Stomach (tissue), 9 donors: ENCODE measurements around the gene MYO18A. TPM values are rescaled to one million over a fixed set of nuclear protein-coding genes. Genes with fewer than 3 reads are reported as not detected.

ENCODE experiments used
- DNase-seq, 2 donors: peaks; one replicate each; pipeline versions ENCODE4 v3.0.0 to v3.0.0-alpha.2; 2013 to 2019
- H3K27ac ChIP-seq, 5 donors: fragments of 200-600 bp in 4 of 5; sonication (generic) in 4 of 5; one replicate each; pipeline ENCODE4 v1.5.1; 2013 to 2019; ENCODE audit warnings: mild to moderate bottlenecking in 1 of 5, moderate library complexity in 1 of 5
- H3K27me3 ChIP-seq, 3 donors: fragments of 200-600 bp; sonication (generic); one replicate each; pipeline ENCODE4 v1.5.1; 2017 to 2019; ENCODE audit warnings: mixed run types in 1 of 3
- H3K36me3 ChIP-seq, 4 donors: fragments of 200-600 bp; sonication (generic); 1 replicate in 3 of 4; 2 replicates in 1 of 4; pipeline ENCODE4 v1.5.1; 2016 to 2019
- H3K4me1 ChIP-seq, 4 donors: fragments of 200-600 bp; sonication (generic); one replicate each; pipeline ENCODE4 v1.5.1; 2016 to 2019
- H3K4me3 ChIP-seq, 4 donors: fragments of 200-600 bp; sonication (generic) in 3 of 4; one replicate each; pipeline ENCODE4 v1.5.1; 2016 to 2019; ENCODE audit warnings: mild to moderate bottlenecking in 1 of 4
- H3K9me3 ChIP-seq, 4 donors: fragments of 200-600 bp; sonication (generic); one replicate each; pipeline ENCODE4 v1.5.1; 2016 to 2019
- EP300 ChIP-seq: sonication (generic); formaldehyde crosslinking; IDR thresholded peaks from one replicate; pipeline ENCODE4 v1.6.1; 2017; ENCODE audit warnings: antibody characterized with exemption
- POLR2A ChIP-seq, 4 donors: fragments of 450-650 bp; IDR thresholded peaks; one replicate each; pipeline ENCODE4 v1.6.1; 2016; ENCODE audit warnings: antibody characterized with exemption in 4 of 4, control low read depth in 2 of 4, mild to moderate bottlenecking in 1 of 4, moderate library complexity in 1 of 4
- POLR2AphosphoS5 ChIP-seq, 3 donors: sonication (generic); formaldehyde crosslinking; IDR thresholded peaks; one replicate each; pipeline ENCODE4 v1.6.1; 2016; ENCODE audit warnings: antibody characterized with exemption in 3 of 3
- WGBS, 5 donors: extraction: QIAGEN DNeasy Blood & Tissue Kit in 3 of 5; methylation state at CpG; one replicate each; pipeline versions ENCODE4 v1.1.5 to v1.1.7; 2013 to 2018; 5-methylcytosine and 5-hydroxymethylcytosine counted together
- intact Hi-C: fragments of 100-400 bp; cut with DNase I; formaldehyde crosslinking; loops from one replicate; pipeline ENCODE4 v1.15.1; 2023; ENCODE audit warnings: low total_unique reads
- polyA plus RNA-seq, 3 donors: library from polyadenylated mRNA; stranded (reverse); fragments of 200-250 nt; gene quantifications; one replicate each; pipeline ENCODE4 v1.2.3, GENCODE V29; 2013
- total RNA-seq, 5 donors: library from RNA; depleted of rRNA; stranded (reverse); fragments of >200 nt; gene quantifications; one replicate each; pipeline versions ENCODE4 v1.1.0 to v1.2.3, GENCODE V29; 2014 to 2016
- TF ChIP-seq, protein P1 (sequence below), 7 experiments: fragments of 450-650 bp in 4 of 7; fragments of 200-600 bp in 3 of 7; sonication (generic) in 3 of 7; IDR thresholded peaks; one replicate each; pipeline ENCODE4 v1.5.1; 2016 to 2019; ENCODE audit warnings: antibody characterized with exemption in 7 of 7, control low read depth in 2 of 7, mild to moderate bottlenecking in 1 of 7
- donor health status: healthy with polysubstance abuse.
- donor health status: Bipolar disorder and iron deficiency.
- donor health status: healthy.

MYO18A gene
- total and polyA plus RNA-seq, 8 donors = 16.5 to 305 (median 55.5) TPM

DNA sequence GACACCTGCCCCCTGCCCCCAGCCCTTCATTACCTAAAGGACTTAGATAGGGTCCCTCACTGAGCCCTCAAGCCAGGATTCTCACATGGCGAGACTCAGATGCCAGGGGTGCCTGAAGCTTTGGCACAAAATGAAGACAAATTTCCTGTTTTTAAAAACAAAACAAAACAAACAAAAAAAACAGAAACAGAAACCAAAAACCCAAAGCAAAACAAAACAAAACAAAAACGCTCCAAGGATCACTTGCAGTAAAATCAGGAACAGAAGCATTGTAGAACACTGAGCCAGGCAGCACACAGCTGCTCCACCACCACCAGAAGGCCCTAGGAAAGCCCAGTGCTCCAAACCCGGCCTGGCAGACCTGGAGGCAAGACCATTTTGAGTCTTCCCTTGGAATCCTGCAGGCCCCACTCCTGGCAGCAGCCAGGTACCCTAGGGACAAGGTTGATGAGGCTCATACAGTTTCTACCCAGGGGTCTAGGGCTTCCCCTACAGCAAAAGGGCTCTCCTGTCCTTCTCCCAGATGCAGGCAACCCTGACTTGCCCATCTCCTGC, 20.8 kb downstream of the MYO18A start:
- TF ChIP-seq POLR2AphosphoS5 (IDR thresholded peaks at IDR 0.05) = no peak
- no peak for TF ChIP-seq EP300
- TF ChIP-seq, protein P1, sequence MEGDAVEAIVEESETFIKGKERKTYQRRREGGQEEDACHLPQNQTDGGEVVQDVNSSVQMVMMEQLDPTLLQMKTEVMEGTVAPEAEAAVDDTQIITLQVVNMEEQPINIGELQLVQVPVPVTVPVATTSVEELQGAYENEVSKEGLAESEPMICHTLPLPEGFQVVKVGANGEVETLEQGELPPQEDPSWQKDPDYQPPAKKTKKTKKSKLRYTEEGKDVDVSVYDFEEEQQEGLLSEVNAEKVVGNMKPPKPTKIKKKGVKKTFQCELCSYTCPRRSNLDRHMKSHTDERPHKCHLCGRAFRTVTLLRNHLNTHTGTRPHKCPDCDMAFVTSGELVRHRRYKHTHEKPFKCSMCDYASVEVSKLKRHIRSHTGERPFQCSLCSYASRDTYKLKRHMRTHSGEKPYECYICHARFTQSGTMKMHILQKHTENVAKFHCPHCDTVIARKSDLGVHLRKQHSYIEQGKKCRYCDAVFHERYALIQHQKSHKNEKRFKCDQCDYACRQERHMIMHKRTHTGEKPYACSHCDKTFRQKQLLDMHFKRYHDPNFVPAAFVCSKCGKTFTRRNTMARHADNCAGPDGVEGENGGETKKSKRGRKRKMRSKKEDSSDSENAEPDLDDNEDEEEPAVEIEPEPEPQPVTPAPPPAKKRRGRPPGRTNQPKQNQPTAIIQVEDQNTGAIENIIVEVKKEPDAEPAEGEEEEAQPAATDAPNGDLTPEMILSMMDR (IDR thresholded peaks at IDR 0.05) = no peak
- TF ChIP-seq POLR2A (IDR thresholded peaks at IDR 0.05) = no peak
- WGBS, 5 donors = 33 to 59% (median 48%) methylated on average over 3 of the region's 3 CpGs
- peaks cover 0 to 8% (median 6%) of the 10 kb centered on the region in 4 donors for H3K36me3 ChIP-seq
- no peaks in the 10 kb centered on the region for H3K9me3 ChIP-seq
- peak overlapping the region in 1 of 4 donors; percentile 6 for H3K4me3 ChIP-seq
- intact Hi-C loops = no loop called here
- DNase-seq = no peak
- peak overlapping the region; percentile 58 to 82 (median 78) for H3K27ac ChIP-seq
- H3K27me3 ChIP-seq = no peaks in the 10 kb centered on the region
- peaks cover 65 to 91% (median 84%) of the 10 kb centered on the region in 4 donors for H3K4me1 ChIP-seq

DNA sequence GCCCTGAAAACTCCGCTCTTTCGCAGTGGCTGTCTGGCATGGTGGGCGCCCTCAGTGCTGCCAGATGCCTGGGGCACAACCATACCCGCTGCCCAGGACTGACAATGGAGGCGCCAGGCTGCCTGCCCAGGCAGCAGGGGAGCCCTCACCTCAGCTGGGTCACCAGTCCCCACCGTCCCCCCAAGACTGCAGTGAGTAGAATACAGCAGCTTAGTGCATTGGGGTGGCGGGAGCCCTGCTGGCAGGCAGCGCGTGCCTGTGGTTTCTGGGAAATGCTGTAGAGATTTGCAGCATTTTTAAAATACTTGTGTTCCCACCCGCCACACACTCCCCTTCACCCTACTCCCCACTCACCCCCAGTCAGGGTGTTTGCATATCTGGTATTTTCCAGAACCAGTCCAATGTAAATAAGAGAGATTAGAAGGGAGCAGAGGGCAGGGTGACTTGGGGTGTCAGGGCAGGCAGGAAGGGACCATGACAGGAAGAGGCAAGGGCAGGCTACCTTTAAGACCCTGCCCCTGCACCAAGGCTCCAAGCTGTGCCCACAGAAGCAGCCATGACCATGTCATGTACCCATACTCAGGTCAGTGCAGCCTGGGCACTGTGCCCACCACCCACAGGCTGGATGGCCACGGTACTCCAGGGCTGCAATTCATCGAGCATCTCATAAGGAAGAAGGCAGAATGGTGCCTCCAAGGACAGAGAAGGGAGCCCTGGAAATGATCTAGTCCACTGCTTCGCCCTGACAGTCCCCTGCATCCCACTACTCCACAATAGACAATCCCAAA, 21.5 kb downstream of the MYO18A start:
- intact Hi-C loops = no loop called here
- H3K9me3 ChIP-seq = no peaks in the 10 kb centered on the region
- TF ChIP-seq POLR2A (IDR thresholded peaks at IDR 0.05) (no peak), EP300 (no peak), POLR2AphosphoS5 (IDR thresholded peaks at IDR 0.05) (peak in 2 of 3 donors; percentile 19 to 32)
- H3K4me1 ChIP-seq = peaks cover 71 to 93% (median 87%) of the 10 kb centered on the region in 4 donors
- H3K27ac ChIP-seq = peak overlapping the region; percentile 62 to 82 (median 78)
- no peaks in the 10 kb centered on the region for H3K27me3 ChIP-seq
- 30 to 58% (median 42%) methylated on average over 7 to 13 of the region's 13 CpGs for WGBS, 5 donors
- H3K4me3 ChIP-seq = peak overlapping the region in 2 of 4 donors; percentile 1 to 6
- H3K36me3 ChIP-seq = peaks cover 0 to 8% (median 4%) of the 10 kb centered on the region in 4 donors
- DNase-seq = peak in 1 of 2 donors; percentile 71

DNA sequence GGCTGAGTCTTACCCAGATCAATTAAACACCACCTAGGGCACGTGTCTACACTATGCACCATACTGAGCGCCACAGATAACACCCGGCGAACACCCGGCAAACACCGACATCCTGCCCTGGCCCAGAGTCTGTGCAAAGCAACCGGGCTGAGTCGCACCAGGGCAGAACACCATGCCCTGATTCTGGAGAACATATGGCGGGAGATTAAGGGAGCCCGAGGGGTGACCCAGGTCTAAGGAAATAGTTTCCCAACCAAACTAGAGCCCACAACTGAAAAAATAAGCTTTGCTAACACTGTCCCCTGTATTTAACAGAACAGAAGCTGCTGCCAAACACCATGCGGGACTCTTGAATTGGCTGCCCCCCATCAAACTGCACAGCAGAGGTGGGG, 22.1 kb downstream of the MYO18A start:
- no peaks in the 10 kb centered on the region for H3K27me3 ChIP-seq
- peak overlapping the region; percentile 62 to 82 (median 78) for H3K27ac ChIP-seq
- TF ChIP-seq POLR2A (IDR thresholded peaks at IDR 0.05) = no peak
- TF ChIP-seq EP300 = no peak
- TF ChIP-seq, protein P1 (IDR thresholded peaks at IDR 0.05) = no peak
- 17 to 67% (median 45%) methylated on average over 10 to 11 of the region's 11 CpGs for WGBS, 5 donors
- no peaks in the 10 kb centered on the region for H3K9me3 ChIP-seq
- H3K4me3 ChIP-seq = peak overlapping the region in 2 of 4 donors; percentile 1 to 2
- peaks cover 0 to 5% (median 1%) of the 10 kb centered on the region in 4 donors for H3K36me3 ChIP-seq
- intact Hi-C loops = no loop called here
- H3K4me1 ChIP-seq = peaks cover 71 to 87% (median 82%) of the 10 kb centered on the region in 4 donors
- peak in 1 of 2 donors; percentile 36 for DNase-seq

DNA sequence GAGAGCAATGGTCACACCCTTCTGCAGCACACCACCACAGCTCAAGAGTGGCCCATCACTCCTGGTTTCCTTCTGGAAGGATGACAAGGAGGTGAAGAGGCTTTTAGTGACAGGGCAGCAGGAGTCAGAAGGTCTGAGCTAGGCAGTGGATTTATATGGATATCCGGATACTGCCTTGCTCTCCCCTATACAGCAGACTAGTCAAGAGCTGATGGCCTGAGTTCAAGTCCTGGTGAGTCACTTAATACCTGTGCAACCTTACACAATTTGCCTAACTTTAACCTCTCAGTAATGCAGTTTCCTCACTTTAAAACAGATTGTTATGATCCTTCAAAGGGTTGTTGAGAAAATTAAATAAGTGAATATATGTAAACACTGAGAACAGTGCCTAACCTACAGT, 22.9 kb downstream of the MYO18A start:
- TF ChIP-seq POLR2AphosphoS5 (IDR thresholded peaks at IDR 0.05) = no peak
- no peak for TF ChIP-seq EP300
- TF ChIP-seq POLR2A (IDR thresholded peaks at IDR 0.05) = no peak
- TF ChIP-seq, protein P1 (IDR thresholded peaks at IDR 0.05) = no peak
- Histone ChIP-seq H3K27ac (peak overlapping the region in 4 of 5 donors; percentile 78 to 82 (median 80)), H3K36me3 (no peaks in the 10 kb centered on the region), H3K4me1 (peaks cover 71 to 79% (median 75%) of the 10 kb centered on the region in 4 donors), H3K4me3 (no peak overlapping the region), H3K27me3 (no peaks in the 10 kb centered on the region), H3K9me3 (no peaks in the 10 kb centered on the region)
- intact Hi-C loops = no loop called here
- no peak for DNase-seq
- 79 to 100% (median 95%) methylated on average over 1 of the region's 1 CpG for WGBS, 5 donors
